ENCODE data around the gene AQR.

AQR gene

GRCh38 chr15:34853001-34853758 lies 116.4 kb downstream of the AQR start:
- DNase-seq (ENCODE audit: extremely low spot score), result no peak
- ChIA-PET CTCF (interaction anchor here (0.6 kb wide), 1 partner anchor 644 kb away, joined by 3 read pairs; no protein-coding TSS in a partner anchor), POLR2A (no interaction called here)
- no peak for TF ChIP-seq SUZ12 (IDR thresholded peaks at IDR 0.05)

GRCh38 chr15:34851751-34852150 lies 117.8 kb downstream of the AQR start:
- no peak for DNase-seq (ENCODE audit: extremely low spot score)
- TF ChIP-seq SUZ12 (IDR thresholded peaks at IDR 0.05), result no peak
- no peak for TF ChIP-seq FOXM1 (IDR thresholded peaks at IDR 0.05; ENCODE audit: borderline replicate concordance)
- TF ChIP-seq HDGF (IDR thresholded peaks at IDR 0.05; ENCODE audit: borderline replicate concordance), result no peak
- TF ChIP-seq CTBP1 (IDR thresholded peaks at IDR 0.05; ENCODE audit: borderline replicate concordance), result no peak
- no peak for TF ChIP-seq ARNT (IDR thresholded peaks at IDR 0.05)
- no peak for TF ChIP-seq TARDBP (IDR thresholded peaks at IDR 0.05)
- TF ChIP-seq FOXA1 (IDR thresholded peaks at IDR 0.05), result no peak
- TF ChIP-seq BHLHE40 (IDR thresholded peaks at IDR 0.05; ENCODE audit: borderline replicate concordance), result no peak
- no peak for TF ChIP-seq ZNF384 (IDR thresholded peaks at IDR 0.05)
- TF ChIP-seq PKNOX1 (IDR thresholded peaks at IDR 0.05), result no peak
- TF ChIP-seq SP1 (IDR thresholded peaks at IDR 0.05), result no peak
- TF ChIP-seq ELF4 (IDR thresholded peaks at IDR 0.05), result no peak
- no peak for TF ChIP-seq NFRKB (IDR thresholded peaks at IDR 0.05)
- TF ChIP-seq LEF1 (IDR thresholded peaks at IDR 0.05; ENCODE audit: borderline replicate concordance), result no peak
- no peak for TF ChIP-seq FOXK2 (IDR thresholded peaks at IDR 0.05)
- TF ChIP-seq L3MBTL2 (conservative IDR thresholded peaks at IDR 0.05), result no peak
- CTCF ChIA-PET, result no interaction called here
- POLR2A ChIA-PET, result no interaction called here

GRCh38 chr15:34851007-34851406 lies 118.5 kb downstream of the AQR start:
- no peak for DNase-seq (ENCODE audit: extremely low spot score)
- ChIA-PET POLR2A (no interaction called here), CTCF (no interaction called here)
- TF ChIP-seq PKNOX1 (IDR thresholded peaks at IDR 0.05), result no peak
- TF ChIP-seq L3MBTL2 (conservative IDR thresholded peaks at IDR 0.05), result no peak
- no peak for TF ChIP-seq ELF4 (IDR thresholded peaks at IDR 0.05)
- TF ChIP-seq CTBP1 (IDR thresholded peaks at IDR 0.05; ENCODE audit: borderline replicate concordance), result no peak
- no peak for TF ChIP-seq NFRKB (IDR thresholded peaks at IDR 0.05)
- TF ChIP-seq HDGF (IDR thresholded peaks at IDR 0.05; ENCODE audit: borderline replicate concordance), result no peak
- TF ChIP-seq SP1 (IDR thresholded peaks at IDR 0.05), result no peak

GRCh38 chr15:34850121-34850520 lies 119.4 kb downstream of the AQR start:
- no peak for DNase-seq (ENCODE audit: extremely low spot score)
- ChIA-PET CTCF (no interaction called here), POLR2A (no interaction called here)
- TF ChIP-seq FOXA1 (IDR thresholded peaks at IDR 0.05), result no peak
- no peak for TF ChIP-seq SUZ12 (IDR thresholded peaks at IDR 0.05)
- no peak for TF ChIP-seq CTBP1 (IDR thresholded peaks at IDR 0.05; ENCODE audit: borderline replicate concordance)

- ChIA-PET POLR2A (no interaction called here), CTCF (no interaction called here)
- no peak for DNase-seq (ENCODE audit: extremely low spot score)
- no peak for TF ChIP-seq ZNF384 (IDR thresholded peaks at IDR 0.05)
- TF ChIP-seq TARDBP (IDR thresholded peaks at IDR 0.05), result no peak
- TF ChIP-seq ELF4 (IDR thresholded peaks at IDR 0.05), result no peak
- TF ChIP-seq FOXK2 (IDR thresholded peaks at IDR 0.05), result no peak
- no peak for TF ChIP-seq HDGF (IDR thresholded peaks at IDR 0.05; ENCODE audit: borderline replicate concordance)
- TF ChIP-seq PKNOX1 (IDR thresholded peaks at IDR 0.05), result no peak
- no peak for TF ChIP-seq SP1 (IDR thresholded peaks at IDR 0.05)
- TF ChIP-seq BHLHE40 (IDR thresholded peaks at IDR 0.05; ENCODE audit: borderline replicate concordance), result no peak
- no peak for TF ChIP-seq SUZ12 (IDR thresholded peaks at IDR 0.05)
- no peak for TF ChIP-seq NFRKB (IDR thresholded peaks at IDR 0.05)
- TF ChIP-seq CTBP1 (IDR thresholded peaks at IDR 0.05; ENCODE audit: borderline replicate concordance), result no peak
- no peak for TF ChIP-seq ARNT (IDR thresholded peaks at IDR 0.05)
- no peak for TF ChIP-seq FOXM1 (IDR thresholded peaks at IDR 0.05; ENCODE audit: borderline replicate concordance)
- TF ChIP-seq L3MBTL2 (conservative IDR thresholded peaks at IDR 0.05), result no peak
- no peak for TF ChIP-seq FOXA1 (IDR thresholded peaks at IDR 0.05)
- TF ChIP-seq LEF1 (IDR thresholded peaks at IDR 0.05; ENCODE audit: borderline replicate concordance), result no peak
These were observed 120.1 kb downstream of the AQR start for GRCh38 chr15:34849364-34849959.

GRCh38 chr15:34847598-34847997 lies 121.9 kb downstream of the AQR start:
- CTCF ChIA-PET, result no interaction called here
- POLR2A ChIA-PET, result no interaction called here
- no peak for DNase-seq (ENCODE audit: extremely low spot score)
- no peak for TF ChIP-seq ELF4 (IDR thresholded peaks at IDR 0.05)
- no peak for TF ChIP-seq NFRKB (IDR thresholded peaks at IDR 0.05)
- TF ChIP-seq FOXM1 (IDR thresholded peaks at IDR 0.05; ENCODE audit: borderline replicate concordance), result no peak
- no peak for TF ChIP-seq FOXK2 (IDR thresholded peaks at IDR 0.05)

- CTCF ChIA-PET, result no interaction called here
- POLR2A ChIA-PET, result no interaction called here
- TF ChIP-seq SUZ12 (IDR thresholded peaks at IDR 0.05), result no peak
- no peak for TF ChIP-seq BHLHE40 (IDR thresholded peaks at IDR 0.05; ENCODE audit: borderline replicate concordance)
- no peak for TF ChIP-seq FOXK2 (IDR thresholded peaks at IDR 0.05)
- no peak for TF ChIP-seq FOXA1 (IDR thresholded peaks at IDR 0.05)
- no peak for TF ChIP-seq NFRKB (IDR thresholded peaks at IDR 0.05)
- TF ChIP-seq HDGF (IDR thresholded peaks at IDR 0.05; ENCODE audit: borderline replicate concordance), result no peak
- TF ChIP-seq LEF1 (IDR thresholded peaks at IDR 0.05; ENCODE audit: borderline replicate concordance), result no peak
- TF ChIP-seq TARDBP (IDR thresholded peaks at IDR 0.05), result no peak
- no peak for TF ChIP-seq ARNT (IDR thresholded peaks at IDR 0.05)
- no peak for TF ChIP-seq PKNOX1 (IDR thresholded peaks at IDR 0.05)
- no peak for TF ChIP-seq FOXM1 (IDR thresholded peaks at IDR 0.05; ENCODE audit: borderline replicate concordance)
- no peak for TF ChIP-seq L3MBTL2 (conservative IDR thresholded peaks at IDR 0.05)
- no peak for TF ChIP-seq CTBP1 (IDR thresholded peaks at IDR 0.05; ENCODE audit: borderline replicate concordance)
- TF ChIP-seq ELF4 (IDR thresholded peaks at IDR 0.05), result no peak
- TF ChIP-seq SP1 (IDR thresholded peaks at IDR 0.05), result no peak
- TF ChIP-seq ZNF384 (IDR thresholded peaks at IDR 0.05), result no peak
- no peak for DNase-seq (ENCODE audit: extremely low spot score)
These were observed 128.2 kb downstream of the AQR start for GRCh38 chr15:34841262-34841725.
